ENCODE data around the gene WIPF1. TPM values are rescaled to one million over a fixed set of nuclear protein-coding genes. Genes with fewer than 3 reads are reported as not detected.

WIPF1 gene, protein sequence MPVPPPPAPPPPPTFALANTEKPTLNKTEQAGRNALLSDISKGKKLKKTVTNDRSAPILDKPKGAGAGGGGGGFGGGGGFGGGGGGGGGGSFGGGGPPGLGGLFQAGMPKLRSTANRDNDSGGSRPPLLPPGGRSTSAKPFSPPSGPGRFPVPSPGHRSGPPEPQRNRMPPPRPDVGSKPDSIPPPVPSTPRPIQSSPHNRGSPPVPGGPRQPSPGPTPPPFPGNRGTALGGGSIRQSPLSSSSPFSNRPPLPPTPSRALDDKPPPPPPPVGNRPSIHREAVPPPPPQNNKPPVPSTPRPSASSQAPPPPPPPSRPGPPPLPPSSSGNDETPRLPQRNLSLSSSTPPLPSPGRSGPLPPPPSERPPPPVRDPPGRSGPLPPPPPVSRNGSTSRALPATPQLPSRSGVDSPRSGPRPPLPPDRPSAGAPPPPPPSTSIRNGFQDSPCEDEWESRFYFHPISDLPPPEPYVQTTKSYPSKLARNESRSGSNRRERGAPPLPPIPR
- 7.6 and 8.4 TPM in 2 replicates for total RNA-seq

DNA sequence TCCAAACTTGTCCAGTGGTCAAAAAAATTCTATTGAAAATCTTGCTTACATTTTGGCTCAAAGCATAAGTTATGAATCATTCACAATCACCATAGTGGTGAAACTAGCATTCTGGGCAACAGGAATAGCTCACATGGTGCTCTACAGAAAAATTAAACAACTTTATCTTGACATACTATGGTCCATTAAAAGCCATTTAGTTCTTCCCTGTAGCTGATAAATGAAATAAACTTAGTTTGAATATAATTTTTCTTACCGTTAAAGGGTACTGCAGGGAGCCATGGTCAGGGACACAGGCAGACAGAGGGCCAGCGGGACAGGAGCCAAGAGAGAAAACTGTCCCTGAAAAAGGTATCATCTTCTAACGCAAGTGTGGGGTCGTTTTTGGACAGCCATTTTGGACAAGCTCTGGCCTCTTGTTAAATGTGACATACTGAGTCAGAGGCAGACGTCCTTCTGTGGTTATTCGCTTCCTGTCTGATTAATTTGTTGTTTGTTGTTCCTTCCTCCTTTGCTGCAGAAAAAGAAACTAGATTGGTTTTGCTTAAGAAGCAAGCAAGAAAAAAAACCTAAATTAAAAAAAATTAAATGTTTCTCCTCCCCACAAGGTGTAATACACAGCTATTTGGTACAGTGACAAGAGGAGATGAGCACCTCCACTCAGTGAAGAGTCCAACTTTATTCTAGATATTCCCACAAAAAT lies at the start of gene WIPF1:
Gene WIPF1, minus strand, starts transcription at position 460 of the 703 bp plus-strand sequence. CDS start 12,231 bp downstream, outside the sequence.
- DNase-seq (ENCODE audit: low read depth) = no peak
- no peak within 1 kb of the TSS for H3K4me3 ChIP-seq (ENCODE audit: low read depth, low read length)
- TF ChIP-seq, protein P1, sequence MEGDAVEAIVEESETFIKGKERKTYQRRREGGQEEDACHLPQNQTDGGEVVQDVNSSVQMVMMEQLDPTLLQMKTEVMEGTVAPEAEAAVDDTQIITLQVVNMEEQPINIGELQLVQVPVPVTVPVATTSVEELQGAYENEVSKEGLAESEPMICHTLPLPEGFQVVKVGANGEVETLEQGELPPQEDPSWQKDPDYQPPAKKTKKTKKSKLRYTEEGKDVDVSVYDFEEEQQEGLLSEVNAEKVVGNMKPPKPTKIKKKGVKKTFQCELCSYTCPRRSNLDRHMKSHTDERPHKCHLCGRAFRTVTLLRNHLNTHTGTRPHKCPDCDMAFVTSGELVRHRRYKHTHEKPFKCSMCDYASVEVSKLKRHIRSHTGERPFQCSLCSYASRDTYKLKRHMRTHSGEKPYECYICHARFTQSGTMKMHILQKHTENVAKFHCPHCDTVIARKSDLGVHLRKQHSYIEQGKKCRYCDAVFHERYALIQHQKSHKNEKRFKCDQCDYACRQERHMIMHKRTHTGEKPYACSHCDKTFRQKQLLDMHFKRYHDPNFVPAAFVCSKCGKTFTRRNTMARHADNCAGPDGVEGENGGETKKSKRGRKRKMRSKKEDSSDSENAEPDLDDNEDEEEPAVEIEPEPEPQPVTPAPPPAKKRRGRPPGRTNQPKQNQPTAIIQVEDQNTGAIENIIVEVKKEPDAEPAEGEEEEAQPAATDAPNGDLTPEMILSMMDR (conservative IDR thresholded peaks at IDR 0.05; ENCODE audit: low read depth, low read length) = no peak

DNA sequence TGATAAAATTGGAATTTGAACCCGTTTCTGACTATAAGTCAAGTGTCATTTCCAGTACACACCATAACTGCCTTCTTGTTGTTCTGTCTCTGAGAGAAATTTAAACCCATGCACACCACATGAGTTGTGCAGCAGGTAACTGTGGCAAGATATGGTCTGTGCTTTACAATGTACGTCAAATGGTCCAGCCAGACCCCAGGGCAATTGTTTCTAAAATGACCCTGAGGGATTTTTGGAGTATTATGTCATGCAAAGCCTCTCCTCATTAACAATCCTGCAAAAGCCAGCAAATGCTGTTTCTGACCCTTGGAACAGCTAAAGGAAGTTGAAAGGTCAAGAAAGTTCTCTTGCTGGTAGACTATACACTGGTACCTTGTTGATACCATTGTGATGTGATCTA lies 47.7 kb upstream of the WIPF1 start:
- TF ChIP-seq, protein P1 (conservative IDR thresholded peaks at IDR 0.05; ENCODE audit: low read depth, low read length) = no peak
- no peak for DNase-seq (ENCODE audit: low read depth)
- H3K4me3 ChIP-seq (ENCODE audit: low read depth, low read length) = no peak overlapping the region

DNA sequence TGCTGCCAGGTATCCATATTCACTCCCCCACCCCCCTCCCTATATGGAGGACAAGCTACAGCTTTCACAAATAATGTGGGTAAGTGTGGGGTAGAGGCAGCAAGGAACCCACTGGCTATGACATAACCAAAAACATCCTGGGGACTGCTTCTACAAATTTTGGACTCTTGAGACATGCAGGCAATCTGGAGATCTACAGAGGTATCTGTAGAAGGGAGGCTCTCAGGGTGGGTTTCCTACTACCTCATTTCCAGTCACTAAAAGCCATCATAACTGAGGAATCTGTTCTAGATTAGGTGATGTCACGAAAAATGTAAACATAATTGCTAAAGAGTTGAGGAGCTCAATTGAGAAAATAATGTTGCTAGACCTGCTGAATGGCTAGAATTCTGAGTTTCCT lies 46.8 kb upstream of the WIPF1 start:
- TF ChIP-seq, protein P1 (conservative IDR thresholded peaks at IDR 0.05; ENCODE audit: low read depth, low read length) = no peak

DNA sequence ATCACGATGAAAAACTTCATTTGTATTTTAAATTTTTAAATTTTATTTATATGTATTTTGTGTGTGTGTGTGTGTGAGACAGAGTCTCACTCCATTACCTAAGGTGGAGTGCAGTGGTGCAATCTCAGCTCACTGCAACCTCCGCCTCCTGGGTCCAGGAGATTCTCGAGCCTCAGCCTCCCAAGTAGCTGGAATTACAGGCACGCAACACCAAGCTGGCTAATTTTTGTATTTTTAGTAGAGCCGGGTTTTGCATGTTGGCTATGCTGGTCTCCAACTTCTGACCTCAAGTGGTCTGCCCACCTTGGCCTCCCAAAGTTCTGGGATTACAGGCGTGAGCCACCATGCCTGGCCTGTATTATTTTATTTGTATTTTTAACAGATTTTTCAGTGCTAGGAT lies 45.8 kb upstream of the WIPF1 start:
- H3K4me3 ChIP-seq (ENCODE audit: low read depth, low read length) = no peak overlapping the region
- DNase-seq (ENCODE audit: low read depth) = no peak
- TF ChIP-seq, protein P1 (conservative IDR thresholded peaks at IDR 0.05; ENCODE audit: low read depth, low read length) = no peak

More for the DNA sequence above, 46.8 kb upstream of the WIPF1 start:
- H3K4me3 ChIP-seq (ENCODE audit: low read depth, low read length) = no peak overlapping the region
- no peak for DNase-seq (ENCODE audit: low read depth)

DNA sequence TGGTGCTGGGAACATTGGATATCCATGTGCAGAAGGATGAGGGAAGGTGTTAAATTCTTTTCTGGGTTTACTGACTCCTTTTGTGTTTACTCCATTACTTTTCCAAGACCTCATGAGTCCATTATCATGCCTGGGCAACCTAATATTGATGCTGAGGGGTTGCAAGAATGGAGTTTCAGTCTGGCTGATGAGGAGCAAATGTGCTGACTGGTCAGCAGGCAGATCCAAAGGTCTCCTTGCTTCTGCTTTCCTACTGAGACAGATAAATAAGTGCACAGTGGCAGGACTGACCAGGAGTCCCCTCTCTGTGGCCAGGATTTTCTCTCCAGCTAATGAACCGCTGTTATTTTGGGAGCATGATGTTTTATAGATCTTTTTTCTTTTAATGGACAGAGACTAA lies 43.6 kb upstream of the WIPF1 start:
- H3K4me3 ChIP-seq (ENCODE audit: low read depth, low read length) = no peak overlapping the region
- TF ChIP-seq, protein P1 (conservative IDR thresholded peaks at IDR 0.05; ENCODE audit: low read depth, low read length) = no peak
- no peak for DNase-seq (ENCODE audit: low read depth)

DNA sequence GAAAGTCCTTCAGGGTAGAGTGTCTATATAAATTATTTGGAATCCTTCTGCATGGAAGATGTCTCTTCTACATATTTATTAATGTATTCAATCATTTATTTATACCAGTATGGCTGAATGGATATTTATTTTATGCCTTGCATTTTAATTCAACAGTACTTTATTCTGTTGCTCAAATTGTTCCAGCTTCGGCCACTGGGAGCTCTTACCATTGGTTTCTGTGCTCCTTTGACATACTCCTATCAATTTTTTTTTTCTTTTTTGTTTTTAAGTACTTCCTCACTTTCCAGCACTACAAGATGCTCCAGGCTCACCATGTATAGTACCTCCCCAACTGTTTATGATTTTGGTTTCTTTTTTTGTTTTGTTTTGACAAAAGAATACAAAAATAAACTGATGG lies 39.4 kb upstream of the WIPF1 start:
- H3K4me3 ChIP-seq (ENCODE audit: low read depth, low read length) = no peak overlapping the region
- TF ChIP-seq, protein P1 (conservative IDR thresholded peaks at IDR 0.05; ENCODE audit: low read depth, low read length) = peak; percentile 5
- DNase-seq (ENCODE audit: low read depth) = no peak
